HG03460 (cell line): ENCODE data around the gene CNTF.

Experiments used
- ATAC-seq: cut with Tn5 transposase; IDR thresholded peaks from one replicate; pipeline ENCODE4 v1.9.1; 2021; ENCODE audit not compliant: unreplicated experiment

The CNTF gene

GRCh38 chr11:58641803-58642581 is 19.5 kb downstream of the CNTF start:
- no peak for ATAC-seq

- no peak for ATAC-seq
Observed at GRCh38 chr11:58645854-58646253, 23.4 kb downstream of the CNTF start.

- peak; percentile 89 for ATAC-seq
Observed at GRCh38 chr11:58647141-58647699, 24.8 kb downstream of the CNTF start.

GRCh38 chr11:58647866-58648265 is 25.4 kb downstream of the CNTF start:
- no peak for ATAC-seq

- no peak for ATAC-seq
Observed at GRCh38 chr11:58649623-58650022, 27.2 kb downstream of the CNTF start.

- no peak for ATAC-seq
Observed at GRCh38 chr11:58650496-58650895, 28.0 kb downstream of the CNTF start.

- no peak for ATAC-seq
Observed at GRCh38 chr11:58652726-58653280, 30.3 kb downstream of the CNTF start.

- ATAC-seq, result peak; percentile 81
Observed at GRCh38 chr11:58654079-58654907, 31.8 kb downstream of the CNTF start.

- no peak for ATAC-seq
Observed at GRCh38 chr11:58654908-58655296, 32.4 kb downstream of the CNTF start.

- no peak for ATAC-seq
Observed at GRCh38 chr11:58656348-58656747, 33.9 kb downstream of the CNTF start.

GRCh38 chr11:58658623-58659022 is 36.2 kb downstream of the CNTF start:
- ATAC-seq, result no peak

- ATAC-seq, result no peak
Observed at GRCh38 chr11:58659404-58659803, 36.9 kb downstream of the CNTF start.

GRCh38 chr11:58659910-58660570 is 37.6 kb downstream of the CNTF start:
- no peak for ATAC-seq

- no peak for ATAC-seq
Observed at GRCh38 chr11:58671983-58672633, 49.6 kb downstream of the CNTF start.

- ATAC-seq, result no peak
Observed at GRCh38 chr11:58674609-58675008, 52.1 kb downstream of the CNTF start.
